ENCODE results near the gene FIGNL2. TPM values are rescaled to one million over a fixed set of nuclear protein-coding genes. Genes with fewer than 3 reads are reported as not detected.

The FIGNL2 gene, protein sequence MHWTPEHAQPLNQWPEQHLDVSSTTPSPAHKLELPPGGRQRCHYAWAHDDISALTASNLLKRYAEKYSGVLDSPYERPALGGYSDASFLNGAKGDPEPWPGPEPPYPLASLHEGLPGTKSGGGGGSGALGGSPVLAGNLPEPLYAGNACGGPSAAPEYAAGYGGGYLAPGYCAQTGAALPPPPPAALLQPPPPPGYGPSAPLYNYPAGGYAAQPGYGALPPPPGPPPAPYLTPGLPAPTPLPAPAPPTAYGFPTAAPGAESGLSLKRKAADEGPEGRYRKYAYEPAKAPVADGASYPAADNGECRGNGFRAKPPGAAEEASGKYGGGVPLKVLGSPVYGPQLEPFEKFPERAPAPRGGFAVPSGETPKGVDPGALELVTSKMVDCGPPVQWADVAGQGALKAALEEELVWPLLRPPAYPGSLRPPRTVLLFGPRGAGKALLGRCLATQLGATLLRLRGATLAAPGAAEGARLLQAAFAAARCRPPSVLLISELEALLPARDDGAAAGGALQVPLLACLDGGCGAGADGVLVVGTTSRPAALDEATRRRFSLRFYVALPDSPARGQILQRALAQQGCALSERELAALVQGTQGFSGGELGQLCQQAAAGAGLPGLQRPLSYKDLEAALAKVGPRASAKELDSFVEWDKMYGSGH
- polyA plus RNA-seq (2013, experiment 1 of 4), result 46.8 TPM
- polyA plus RNA-seq (2013, experiment 2 of 4), result 50.3 TPM
- 41.4 TPM for polyA plus RNA-seq (2013, experiment 3 of 4)
- polyA plus RNA-seq (2013, experiment 4 of 4), result 43.2 TPM

- H3K9me3 ChIP-seq (ENCODE audit: control insufficient read depth, low read length), result no peaks in the 10 kb centered on the region
- H3K4me1 ChIP-seq (ENCODE audit: control insufficient read depth, insufficient read depth, low read length), result peaks cover 48% of the 10 kb centered on the region
- no peaks in the 10 kb centered on the region for H3K27me3 ChIP-seq (ENCODE audit: control insufficient read depth, insufficient read depth, low read length, poor library complexity, severe bottlenecking)
- peak within 1 kb of the TSS; percentile 91 for H3K27ac ChIP-seq (ENCODE audit: insufficient read depth, low read depth, low read length, poor library complexity, severe bottlenecking)
- 0% methylated on average over 51 of the region's 51 CpGs for WGBS, 2 experiments
- H3K36me3 ChIP-seq (ENCODE audit: control insufficient read depth, insufficient read depth, low read length), result no peaks in the 10 kb centered on the region
- H3K4me3 ChIP-seq (ENCODE audit: insufficient read depth, low read depth, low read length), result peak within 1 kb of the TSS; percentile 92
These were observed at the start of gene FIGNL2 for GRCh38 chr12:51848326-51848727. FIGNL2 (minus strand) TSS chr12:51848718; CDS start chr12:51822413, 26,305 bp downstream.

GRCh38 chr12:51897181-51897580 lies 48.7 kb upstream of the FIGNL2 start:
- Histone ChIP-seq H3K27me3 (ENCODE audit: control insufficient read depth, insufficient read depth, low read length, poor library complexity, severe bottlenecking) (no peaks in the 10 kb centered on the region), H3K9me3 (ENCODE audit: control insufficient read depth, low read length) (no peaks in the 10 kb centered on the region), H3K4me3 (ENCODE audit: insufficient read depth, low read depth, low read length) (no peak overlapping the region), H3K4me1 (ENCODE audit: control insufficient read depth, insufficient read depth, low read length) (peaks cover 9% of the 10 kb centered on the region), H3K27ac (ENCODE audit: insufficient read depth, low read depth, low read length, poor library complexity, severe bottlenecking) (no peak overlapping the region), H3K36me3 (ENCODE audit: control insufficient read depth, insufficient read depth, low read length) (no peaks in the 10 kb centered on the region)
- 84 to 91% methylated on average over 8 of the region's 8 CpGs for WGBS, 2 experiments

DNA sequence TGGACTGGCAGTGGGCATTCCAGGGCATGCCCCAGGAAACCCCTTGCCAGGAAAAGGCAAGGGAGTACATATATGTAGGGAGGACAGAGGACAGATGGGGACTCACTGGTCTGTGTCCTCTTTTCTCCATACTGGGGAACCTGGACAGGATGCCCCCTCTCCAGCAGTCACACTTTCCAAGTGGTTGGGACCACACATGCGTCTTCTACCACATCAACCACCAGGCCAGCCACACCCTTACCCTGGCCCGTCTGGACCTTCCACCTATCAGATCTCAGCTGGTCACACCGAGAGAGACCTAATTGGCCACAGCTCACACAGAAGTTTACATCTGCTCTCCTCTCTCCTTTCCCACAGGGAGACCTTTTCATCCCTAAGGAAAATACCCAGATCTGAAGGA lies 47.7 kb upstream of the FIGNL2 start:
- Histone ChIP-seq H3K27ac (ENCODE audit: insufficient read depth, low read depth, low read length, poor library complexity, severe bottlenecking) (no peak overlapping the region), H3K9me3 (ENCODE audit: control insufficient read depth, low read length) (no peaks in the 10 kb centered on the region), H3K4me1 (ENCODE audit: control insufficient read depth, insufficient read depth, low read length) (peaks cover 9% of the 10 kb centered on the region), H3K36me3 (ENCODE audit: control insufficient read depth, insufficient read depth, low read length) (no peaks in the 10 kb centered on the region), H3K27me3 (ENCODE audit: control insufficient read depth, insufficient read depth, low read length, poor library complexity, severe bottlenecking) (no peaks in the 10 kb centered on the region), H3K4me3 (ENCODE audit: insufficient read depth, low read depth, low read length) (no peak overlapping the region)
- WGBS, 2 experiments, result 88 to 89% methylated on average over 3 of the region's 3 CpGs

DNA sequence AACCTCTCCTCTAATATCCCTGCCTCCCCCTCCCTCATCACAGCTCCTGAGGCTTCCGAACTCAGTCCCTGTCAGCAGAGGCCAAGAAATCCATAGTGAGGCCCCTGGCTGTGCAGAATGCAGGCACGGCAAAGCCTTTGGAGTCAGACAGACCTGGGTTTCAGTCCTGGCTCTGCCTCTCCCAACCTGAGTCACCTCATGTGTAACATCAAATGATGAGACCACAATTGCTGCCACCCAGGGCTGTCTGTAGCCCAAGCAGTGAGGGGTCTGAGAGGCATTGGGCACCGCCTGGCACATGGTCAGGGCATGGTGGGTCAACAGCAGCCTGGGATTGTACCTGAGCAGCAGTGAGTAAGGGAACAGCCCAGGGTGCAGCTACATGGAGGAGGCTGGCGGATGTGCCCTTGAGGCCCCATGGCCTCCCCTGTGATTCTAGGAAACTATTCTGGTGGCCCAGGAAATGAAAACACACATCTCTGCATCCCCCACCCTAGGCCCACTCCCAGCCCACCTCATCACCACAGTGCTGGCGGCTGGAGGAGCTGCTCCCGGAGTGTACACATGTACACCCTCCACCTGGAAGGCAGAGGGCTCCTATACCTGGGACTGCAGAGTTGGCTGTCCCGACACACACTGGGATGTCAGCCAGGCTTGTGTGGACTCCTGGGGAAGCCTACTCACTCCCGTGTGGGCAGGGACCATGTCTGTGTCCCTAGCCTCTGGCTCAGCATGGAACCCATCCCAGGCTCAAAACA lies 47.0 kb upstream of the FIGNL2 start:
- H3K27ac ChIP-seq (ENCODE audit: insufficient read depth, low read depth, low read length, poor library complexity, severe bottlenecking), result no peak overlapping the region
- H3K27me3 ChIP-seq (ENCODE audit: control insufficient read depth, insufficient read depth, low read length, poor library complexity, severe bottlenecking), result no peaks in the 10 kb centered on the region
- H3K9me3 ChIP-seq (ENCODE audit: control insufficient read depth, low read length), result no peaks in the 10 kb centered on the region
- peaks cover 9% of the 10 kb centered on the region for H3K4me1 ChIP-seq (ENCODE audit: control insufficient read depth, insufficient read depth, low read length)
- no peaks in the 10 kb centered on the region for H3K36me3 ChIP-seq (ENCODE audit: control insufficient read depth, insufficient read depth, low read length)
- no peak overlapping the region for H3K4me3 ChIP-seq (ENCODE audit: insufficient read depth, low read depth, low read length)
- WGBS, 2 experiments, result 84 to 86% methylated on average over 8 of the region's 8 CpGs

DNA sequence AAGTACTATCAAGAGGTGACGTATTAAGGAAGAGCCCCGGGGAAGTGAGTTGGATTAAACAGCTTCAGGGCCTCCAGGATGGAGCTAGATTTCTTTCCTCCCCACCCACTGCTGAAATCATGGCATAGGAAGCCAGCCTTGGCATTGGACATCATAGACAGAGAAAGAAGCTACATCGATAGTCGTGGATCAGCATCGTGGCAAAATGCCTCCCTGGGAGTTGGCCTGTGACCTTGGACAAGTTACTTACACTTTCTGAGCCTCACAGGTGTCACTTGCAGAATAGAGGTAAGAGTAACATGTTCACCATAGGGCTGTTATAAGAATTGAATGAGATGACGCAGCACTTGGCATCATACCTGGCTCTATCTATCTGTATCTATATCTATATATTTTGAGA lies 45.3 kb upstream of the FIGNL2 start:
- 93 to 94% methylated on average over 5 to 6 of the region's 6 CpGs for WGBS, 2 experiments
- H3K27me3 ChIP-seq (ENCODE audit: control insufficient read depth, insufficient read depth, low read length, poor library complexity, severe bottlenecking), result peaks cover under 1% of the 10 kb centered on the region
- no peak overlapping the region for H3K4me3 ChIP-seq (ENCODE audit: insufficient read depth, low read depth, low read length)
- H3K4me1 ChIP-seq (ENCODE audit: control insufficient read depth, insufficient read depth, low read length), result peaks cover 9% of the 10 kb centered on the region
- no peak overlapping the region for H3K27ac ChIP-seq (ENCODE audit: insufficient read depth, low read depth, low read length, poor library complexity, severe bottlenecking)
- H3K9me3 ChIP-seq (ENCODE audit: control insufficient read depth, low read length), result no peaks in the 10 kb centered on the region
- no peaks in the 10 kb centered on the region for H3K36me3 ChIP-seq (ENCODE audit: control insufficient read depth, insufficient read depth, low read length)

DNA sequence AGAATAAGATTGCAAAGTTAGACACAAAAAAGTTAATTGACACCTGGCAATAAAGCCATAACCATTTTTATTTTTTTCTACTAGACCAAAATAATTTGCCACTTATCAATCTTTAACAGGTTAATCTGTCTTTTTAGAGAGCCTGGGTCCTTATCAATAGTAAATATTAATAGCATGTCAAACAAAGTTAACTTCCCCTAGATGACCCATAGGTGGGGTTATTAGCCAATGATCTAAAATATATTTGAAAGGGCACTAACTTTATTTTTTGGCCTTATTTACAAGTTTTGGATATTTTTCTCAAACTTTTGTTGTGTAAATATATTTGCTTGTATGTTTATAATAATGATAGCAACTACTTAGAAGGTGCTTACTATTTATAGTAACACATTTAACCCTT lies 43.3 kb upstream of the FIGNL2 start:
- Histone ChIP-seq H3K4me1 (ENCODE audit: control insufficient read depth, insufficient read depth, low read length) (peaks cover 9% of the 10 kb centered on the region), H3K36me3 (ENCODE audit: control insufficient read depth, insufficient read depth, low read length) (no peaks in the 10 kb centered on the region), H3K4me3 (ENCODE audit: insufficient read depth, low read depth, low read length) (no peak overlapping the region), H3K27me3 (ENCODE audit: control insufficient read depth, insufficient read depth, low read length, poor library complexity, severe bottlenecking) (peaks cover 3% of the 10 kb centered on the region), H3K27ac (ENCODE audit: insufficient read depth, low read depth, low read length, poor library complexity, severe bottlenecking) (no peak overlapping the region), H3K9me3 (ENCODE audit: control insufficient read depth, low read length) (no peaks in the 10 kb centered on the region)

DNA sequence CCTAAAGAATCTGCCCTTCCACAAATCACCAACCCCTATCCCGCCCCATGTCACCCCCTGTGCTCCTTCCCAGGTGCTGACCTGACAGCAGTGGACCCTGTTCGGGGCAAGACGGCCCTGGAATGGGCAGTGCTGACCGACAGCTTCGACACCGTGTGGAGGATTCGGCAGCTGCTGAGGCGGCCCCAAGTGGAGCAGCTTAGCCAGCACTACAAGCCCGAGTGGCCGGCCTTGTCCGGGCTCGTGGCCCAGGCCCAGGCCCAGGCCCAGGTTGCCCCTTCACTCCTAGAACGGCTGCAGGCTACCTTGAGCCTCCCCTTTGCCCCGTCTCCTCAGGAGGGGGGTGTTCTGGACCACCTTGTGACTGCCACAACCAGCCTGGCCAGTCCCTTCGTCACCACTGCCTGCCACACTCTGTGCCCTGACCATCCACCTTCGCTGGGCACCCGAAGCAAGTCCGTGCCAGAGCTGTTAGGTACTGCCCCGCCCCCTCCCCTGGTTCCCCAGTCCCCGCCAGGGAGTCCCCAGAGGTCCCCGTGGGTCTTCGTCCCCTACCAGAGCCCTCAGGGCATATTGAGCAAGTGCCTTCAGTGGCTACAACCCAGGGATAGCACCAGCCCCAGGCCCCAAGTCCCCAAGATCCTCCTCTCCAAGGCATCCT lies 42.1 kb upstream of the FIGNL2 start:
- WGBS, 2 experiments, result 88 to 89% methylated on average over 22 of the region's 22 CpGs
- Histone ChIP-seq H3K27ac (ENCODE audit: insufficient read depth, low read depth, low read length, poor library complexity, severe bottlenecking) (no peak overlapping the region), H3K4me3 (ENCODE audit: insufficient read depth, low read depth, low read length) (no peak overlapping the region), H3K4me1 (ENCODE audit: control insufficient read depth, insufficient read depth, low read length) (peaks cover 7% of the 10 kb centered on the region), H3K9me3 (ENCODE audit: control insufficient read depth, low read length) (no peaks in the 10 kb centered on the region), H3K27me3 (ENCODE audit: control insufficient read depth, insufficient read depth, low read length, poor library complexity, severe bottlenecking) (peaks cover 3% of the 10 kb centered on the region), H3K36me3 (ENCODE audit: control insufficient read depth, insufficient read depth, low read length) (no peaks in the 10 kb centered on the region)

GRCh38 chr12:51890133-51890464 lies 41.6 kb upstream of the FIGNL2 start:
- Histone ChIP-seq H3K4me3 (ENCODE audit: insufficient read depth, low read depth, low read length) (no peak overlapping the region), H3K27me3 (ENCODE audit: control insufficient read depth, insufficient read depth, low read length, poor library complexity, severe bottlenecking) (peaks cover 3% of the 10 kb centered on the region), H3K4me1 (ENCODE audit: control insufficient read depth, insufficient read depth, low read length) (peaks cover 1% of the 10 kb centered on the region), H3K27ac (ENCODE audit: insufficient read depth, low read depth, low read length, poor library complexity, severe bottlenecking) (no peak overlapping the region), H3K9me3 (ENCODE audit: control insufficient read depth, low read length) (peaks cover under 1% of the 10 kb centered on the region), H3K36me3 (ENCODE audit: control insufficient read depth, insufficient read depth, low read length) (no peaks in the 10 kb centered on the region)
- WGBS, 2 experiments, result 79 to 94% methylated on average over 2 of the region's 2 CpGs

GRCh38 chr12:51889216-51890132 lies 41.0 kb upstream of the FIGNL2 start:
- 87 to 91% methylated on average over 20 to 21 of the region's 21 CpGs for WGBS, 2 experiments

More at GRCh38 chr12:51889216-51890132, 41.0 kb upstream of the FIGNL2 start:
- H3K9me3 ChIP-seq (ENCODE audit: control insufficient read depth, low read length), result peaks cover 2% of the 10 kb centered on the region
- H3K27me3 ChIP-seq (ENCODE audit: control insufficient read depth, insufficient read depth, low read length, poor library complexity, severe bottlenecking), result peaks cover 3% of the 10 kb centered on the region
- H3K36me3 ChIP-seq (ENCODE audit: control insufficient read depth, insufficient read depth, low read length), result no peaks in the 10 kb centered on the region
- no peak overlapping the region for H3K4me3 ChIP-seq (ENCODE audit: insufficient read depth, low read depth, low read length)
- H3K27ac ChIP-seq (ENCODE audit: insufficient read depth, low read depth, low read length, poor library complexity, severe bottlenecking), result no peak overlapping the region
- no peaks in the 10 kb centered on the region for H3K4me1 ChIP-seq (ENCODE audit: control insufficient read depth, insufficient read depth, low read length)

All from ectodermal cell (in vitro differentiated cells).